Tongue (tissue), 2 donors: ENCODE data around the gene LENG9. TPM values are rescaled to one million over a fixed set of nuclear protein-coding genes. Genes with fewer than 3 reads are reported as not detected.

Source experiments
- DNase-seq: peaks from one replicate; pipeline ENCODE4 v3.0.0-alpha.2; 2015
- total RNA-seq: library from RNA; depleted of rRNA; stranded (reverse); fragments of >200 nt; gene quantifications from one replicate; pipeline ENCODE4 v1.2.3, GENCODE V29; 2014

LENG9 gene
- total RNA-seq, 1 donor from 2014 or later = 3.6 TPM

DNA sequence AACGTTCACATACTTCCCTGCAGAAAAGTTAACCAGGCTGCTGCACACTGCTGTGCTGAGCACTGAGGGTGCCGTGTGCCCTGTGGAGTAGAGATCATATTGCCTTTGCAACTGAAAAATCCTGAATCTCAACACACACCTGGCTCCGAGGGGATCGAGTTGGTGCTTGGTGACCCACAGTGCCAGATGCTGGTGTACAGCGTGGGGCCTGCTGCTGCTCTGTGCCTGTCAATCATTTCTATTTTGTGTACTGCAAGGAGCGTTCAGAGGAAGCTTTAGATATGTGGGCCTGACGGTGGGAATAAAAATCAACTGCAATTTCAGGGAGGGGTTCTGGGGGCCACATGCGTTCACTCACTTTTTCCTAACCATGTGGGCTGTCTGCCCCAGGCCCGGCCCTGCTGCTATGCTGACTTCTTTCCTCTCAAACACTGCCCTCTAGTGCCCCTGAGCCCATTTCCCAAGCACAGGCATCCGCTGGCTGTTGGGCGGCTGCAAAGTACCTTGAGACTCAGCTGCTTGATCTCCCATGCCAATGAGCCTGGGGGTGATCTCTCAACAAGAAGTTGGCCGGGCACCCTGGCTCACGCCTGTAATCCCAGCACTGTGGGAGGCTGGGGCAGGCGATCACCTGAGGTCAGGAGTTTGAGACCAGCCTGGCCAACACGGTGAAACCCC is 24.3 kb downstream of the LENG9 start:
- peak; percentile 63 for DNase-seq

DNA sequence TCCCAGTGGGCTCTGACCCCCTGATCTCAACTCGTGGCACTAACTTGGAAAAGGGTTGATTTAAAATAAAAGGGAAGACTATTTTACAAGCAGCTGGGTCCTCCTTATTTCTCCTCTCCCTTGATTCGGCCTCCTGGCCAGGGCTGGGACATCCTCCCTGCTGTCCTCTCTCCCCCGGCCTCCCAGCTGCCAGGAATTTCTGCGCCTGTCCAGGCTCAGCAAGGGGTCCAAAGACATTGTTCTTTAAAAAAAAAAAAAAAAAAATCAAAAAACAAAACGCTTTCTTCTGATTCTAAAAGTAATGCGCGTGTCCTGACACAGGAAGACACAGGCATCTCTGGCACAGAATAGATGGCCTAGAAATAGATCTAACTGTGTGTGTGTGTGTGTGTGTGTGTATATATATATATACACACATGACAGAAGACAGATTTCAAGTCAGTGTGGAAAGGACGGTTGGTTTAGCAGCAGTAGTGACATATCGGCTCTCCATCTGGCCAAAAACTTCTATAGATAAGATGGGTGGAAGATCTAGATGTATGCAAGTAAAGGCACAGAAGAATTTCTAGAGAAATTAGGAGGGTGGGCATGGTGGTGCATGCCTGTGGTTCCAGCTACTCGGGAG is 26.8 kb downstream of the LENG9 start:
- DNase-seq = peak; percentile 36

- DNase-seq = no peak
These were observed 27.5 kb downstream of the LENG9 start for GRCh38 chr19:54436031-54436523.

DNA sequence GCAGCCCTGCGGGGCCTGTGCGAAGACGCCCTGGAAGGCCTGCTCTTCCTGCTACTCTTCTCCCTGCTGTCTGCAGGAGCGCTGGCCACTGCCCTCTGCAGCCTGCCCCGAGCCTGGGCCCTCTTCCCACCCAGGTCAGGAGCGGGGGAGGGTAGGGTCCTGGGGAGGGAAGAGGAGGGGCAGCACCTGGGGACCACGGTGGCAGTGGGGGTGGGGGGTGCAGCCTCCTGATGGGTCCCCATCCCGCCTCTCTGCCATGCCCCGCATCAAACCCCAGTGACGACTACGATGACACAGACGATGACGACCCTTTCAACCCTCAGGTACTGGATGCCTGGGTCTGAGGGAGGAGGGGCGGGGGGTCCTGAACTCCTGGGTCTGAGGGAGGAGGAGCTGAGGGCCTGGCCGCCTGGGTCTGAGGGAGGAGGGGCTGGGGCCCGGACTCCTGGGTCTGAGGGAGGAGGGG is 28.0 kb downstream of the LENG9 start:
- no peak for DNase-seq

DNA sequence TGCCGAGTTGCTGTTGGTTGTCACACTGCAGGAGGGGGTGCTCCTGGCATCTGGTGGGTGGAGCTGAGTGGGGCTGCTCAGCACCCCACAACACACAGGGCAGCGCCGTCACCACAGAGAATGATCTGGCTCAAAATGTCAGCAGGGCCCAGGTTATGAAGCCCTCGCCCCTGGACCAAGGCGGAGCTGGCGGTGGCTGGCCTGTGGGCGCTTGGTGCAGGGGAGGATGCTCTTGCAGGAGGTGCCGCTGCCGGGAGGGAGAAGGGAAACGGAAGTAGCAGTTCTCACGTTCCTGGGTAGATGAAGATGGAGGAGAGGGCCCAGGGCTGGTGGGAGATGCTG is 28.7 kb downstream of the LENG9 start:
- no peak for DNase-seq

GRCh38 chr19:54434112-54434872 is 29.3 kb downstream of the LENG9 start:
- no peak for DNase-seq

GRCh38 chr19:54433697-54434096 is 29.9 kb downstream of the LENG9 start:
- DNase-seq = no peak

DNA sequence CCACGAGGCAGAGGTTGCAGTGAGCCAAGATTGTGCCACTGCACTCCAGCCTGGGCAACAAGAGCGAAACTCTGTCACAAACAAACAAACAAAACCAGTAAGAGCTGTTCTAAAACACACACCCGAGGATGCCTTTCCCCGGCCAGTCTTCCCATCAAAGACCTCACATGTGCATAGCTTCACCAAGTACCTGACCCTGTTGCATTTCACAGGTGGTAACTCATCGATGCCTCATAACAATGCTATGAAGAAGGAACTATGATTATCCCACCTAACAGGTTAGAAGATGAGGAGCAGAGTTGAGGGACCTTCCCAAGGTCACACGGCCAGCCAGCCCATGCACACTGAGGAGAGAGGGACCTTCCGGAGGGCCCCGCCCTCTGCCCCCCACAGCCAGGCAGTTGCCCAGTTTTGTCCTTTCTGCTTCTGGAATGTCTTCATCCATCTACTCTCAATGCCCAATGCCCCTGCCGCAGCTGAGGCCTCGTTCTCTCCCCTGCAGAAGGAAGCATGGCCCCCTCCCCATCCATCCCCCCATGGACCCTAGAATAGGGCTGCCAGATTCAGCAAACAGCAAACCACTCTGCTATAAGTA is 31.3 kb downstream of the LENG9 start:
- no peak for DNase-seq

- DNase-seq = no peak
These were observed 32.2 kb downstream of the LENG9 start for GRCh38 chr19:54431255-54431838.

DNA sequence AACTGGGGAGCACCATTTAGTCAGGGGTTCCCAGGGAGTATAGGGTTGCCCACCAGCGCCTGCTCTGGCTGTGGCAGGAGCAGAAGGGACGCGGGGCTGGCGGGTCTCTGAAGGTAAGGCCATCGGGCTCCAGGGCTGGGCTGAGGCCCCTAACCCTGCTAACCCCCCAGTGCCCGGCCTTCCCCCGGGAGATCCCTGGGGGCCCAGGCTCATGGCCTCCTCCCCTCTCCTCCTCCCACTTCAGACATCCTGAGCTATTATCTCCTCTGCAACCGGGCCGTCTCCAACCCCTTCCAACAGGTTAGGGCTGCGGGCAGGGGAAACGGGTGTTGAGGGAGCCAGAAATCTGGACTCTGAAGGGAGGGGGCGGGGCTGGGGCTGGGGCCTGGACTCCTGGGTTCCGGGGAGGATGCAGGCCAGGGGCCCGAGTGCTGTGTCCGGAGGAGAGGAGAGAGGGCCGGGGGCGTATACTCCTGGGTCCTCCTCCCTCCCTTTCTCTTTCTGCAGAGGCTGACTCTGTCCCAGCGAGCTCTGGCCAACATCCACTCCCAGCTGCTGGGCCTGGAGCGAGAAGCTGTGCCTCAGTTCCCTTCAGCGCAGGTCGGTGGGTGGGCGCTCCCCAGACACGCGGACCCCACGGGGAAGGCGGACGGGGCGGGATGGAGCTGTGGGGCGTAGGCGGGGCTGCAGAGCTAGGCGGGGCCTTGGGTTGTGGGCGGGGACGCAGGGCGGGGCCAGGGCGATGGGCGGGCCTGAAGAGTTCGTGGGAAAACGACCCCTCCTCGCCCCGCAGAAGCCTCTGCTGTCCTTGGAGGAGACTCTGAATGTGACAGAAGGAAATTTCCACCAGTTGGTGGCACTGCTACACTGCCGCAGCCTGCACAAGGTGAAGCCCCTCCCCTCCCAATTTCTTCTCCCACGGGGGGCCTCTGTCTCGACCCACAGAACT is 33.0 kb downstream of the LENG9 start:
- DNase-seq = peak; percentile 73

DNA sequence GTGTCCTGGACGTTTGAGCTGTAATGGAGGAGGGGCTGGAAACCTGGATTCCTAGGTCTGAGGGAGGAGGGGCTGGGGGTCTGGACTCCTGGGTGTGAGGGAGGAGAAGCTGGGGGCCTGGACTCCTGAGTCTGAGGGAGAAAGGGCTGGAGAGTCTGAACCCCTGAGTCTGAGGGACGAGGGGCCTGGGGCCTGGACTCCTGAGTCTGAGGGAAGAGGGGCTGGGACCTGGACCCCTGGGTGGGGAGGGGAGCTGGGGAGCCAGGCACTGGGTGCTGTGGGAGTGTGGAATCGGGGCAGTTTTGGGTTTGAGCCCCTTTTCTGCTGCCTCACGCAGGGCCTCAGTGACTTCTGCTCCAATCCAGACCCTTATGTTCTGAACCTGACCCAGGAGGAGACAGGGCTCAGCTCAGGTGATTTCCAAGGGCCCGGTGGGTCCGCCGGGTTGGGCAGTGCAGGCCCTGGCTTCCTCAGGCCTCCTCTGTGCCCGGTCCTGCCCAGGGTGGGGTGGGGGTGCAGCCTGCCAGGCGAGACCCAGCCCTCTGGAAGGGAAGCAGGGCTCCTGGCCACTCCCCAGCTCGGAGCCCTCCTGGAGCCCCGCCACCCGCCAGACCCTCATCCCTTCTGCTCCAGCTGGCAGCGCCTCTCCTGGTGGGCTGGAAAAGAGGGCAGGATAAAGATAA is 33.9 kb downstream of the LENG9 start:
- DNase-seq = no peak

DNA sequence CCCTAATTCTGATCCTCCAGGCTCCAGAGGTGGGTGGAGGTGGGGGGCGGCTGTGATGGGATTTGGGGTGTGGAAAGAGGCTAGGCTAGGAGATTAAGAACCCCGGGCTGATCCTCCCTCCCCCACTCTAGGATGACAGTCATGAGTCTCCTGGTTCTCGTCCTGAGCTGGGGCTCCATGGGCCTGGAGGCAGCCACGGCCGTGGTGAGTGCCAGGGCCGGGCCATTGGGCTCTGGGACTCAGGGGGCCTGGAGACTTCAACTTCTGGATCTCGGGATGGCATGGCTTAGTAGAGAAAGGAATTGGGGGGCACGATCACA is 34.4 kb downstream of the LENG9 start:
- DNase-seq = no peak

DNA sequence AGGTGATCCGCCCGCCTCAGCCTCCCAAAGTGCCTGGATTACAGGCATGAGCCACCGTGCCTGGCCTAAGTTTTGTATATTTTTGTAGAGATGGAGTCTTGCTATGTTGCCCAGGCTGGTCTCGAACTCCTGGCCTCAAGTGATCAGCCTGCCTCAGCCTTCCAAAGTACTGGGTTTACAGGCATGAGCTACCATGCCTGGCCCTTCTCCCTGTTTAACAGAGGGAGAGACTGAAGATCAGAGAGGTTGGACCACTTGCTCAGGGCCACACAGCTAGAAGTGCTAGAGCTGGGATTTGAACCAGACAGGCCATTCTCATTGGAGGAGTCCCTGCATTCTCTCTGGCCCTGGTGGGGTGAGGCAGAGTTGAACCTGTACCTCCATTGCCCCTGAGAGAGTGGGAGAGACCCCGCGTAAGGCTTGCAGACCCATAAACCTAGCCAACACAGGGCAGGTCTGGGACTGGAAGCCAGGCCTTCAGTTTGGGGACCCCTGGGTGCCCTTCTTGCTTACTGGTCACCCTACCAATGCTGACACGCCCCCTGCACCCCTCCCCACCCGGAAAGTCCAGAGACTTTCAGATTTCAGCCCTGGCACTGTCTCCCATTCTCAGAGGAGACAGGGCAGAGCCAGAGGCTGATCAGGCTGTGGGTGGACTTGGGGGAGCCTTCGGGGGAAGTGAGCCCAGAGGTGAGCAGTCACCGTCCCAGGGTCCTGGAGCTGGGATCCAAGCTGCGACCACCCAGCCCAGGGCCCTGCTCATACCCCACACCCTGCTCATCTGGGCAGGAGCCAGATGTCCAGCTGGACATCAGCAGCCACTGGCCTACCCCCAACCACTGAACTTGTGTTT is 35.0 kb downstream of the LENG9 start:
- DNase-seq = no peak

DNA sequence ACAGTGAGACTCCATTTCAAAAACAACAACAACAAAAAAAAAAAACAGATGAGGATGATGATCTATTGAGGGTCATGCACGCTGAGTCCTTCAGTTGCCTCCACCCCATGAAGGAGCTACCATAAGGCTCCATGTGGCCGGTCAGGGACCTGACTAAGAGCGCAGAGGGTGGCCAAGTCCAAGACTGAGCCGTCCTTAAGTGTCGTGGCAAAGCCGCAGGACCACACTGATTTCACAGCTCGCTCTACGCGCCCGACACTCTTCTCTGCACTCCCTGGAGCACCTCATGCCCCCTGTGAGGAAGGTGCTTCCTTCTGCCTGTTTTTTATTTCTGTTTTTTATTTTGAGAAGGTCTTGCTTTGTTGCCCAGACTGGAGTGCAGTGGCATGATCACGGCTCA is 36.0 kb downstream of the LENG9 start:
- no peak for DNase-seq

- DNase-seq = no peak
These were observed 37.2 kb downstream of the LENG9 start for GRCh38 chr19:54426291-54426931.

DNA sequence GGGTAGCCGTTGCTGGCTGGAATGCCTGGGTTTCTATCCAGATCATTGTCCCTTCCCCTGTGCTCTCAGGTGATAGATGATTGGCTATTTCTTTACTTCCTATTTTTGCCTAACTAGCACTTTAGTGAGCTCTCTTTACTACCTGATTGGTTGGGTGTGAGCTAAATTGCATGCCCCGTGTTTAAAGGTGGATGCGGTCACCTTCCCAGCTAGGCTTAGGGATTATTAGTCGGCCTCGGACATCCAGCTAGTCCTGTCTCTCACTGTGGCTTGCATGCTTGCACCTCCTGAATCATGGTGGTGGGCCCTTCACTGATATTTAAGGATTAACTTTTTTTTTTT is 38.2 kb downstream of the LENG9 start:
- no peak for DNase-seq

GRCh38 chr19:54424660-54425381 is 38.8 kb downstream of the LENG9 start:
- DNase-seq = no peak

DNA sequence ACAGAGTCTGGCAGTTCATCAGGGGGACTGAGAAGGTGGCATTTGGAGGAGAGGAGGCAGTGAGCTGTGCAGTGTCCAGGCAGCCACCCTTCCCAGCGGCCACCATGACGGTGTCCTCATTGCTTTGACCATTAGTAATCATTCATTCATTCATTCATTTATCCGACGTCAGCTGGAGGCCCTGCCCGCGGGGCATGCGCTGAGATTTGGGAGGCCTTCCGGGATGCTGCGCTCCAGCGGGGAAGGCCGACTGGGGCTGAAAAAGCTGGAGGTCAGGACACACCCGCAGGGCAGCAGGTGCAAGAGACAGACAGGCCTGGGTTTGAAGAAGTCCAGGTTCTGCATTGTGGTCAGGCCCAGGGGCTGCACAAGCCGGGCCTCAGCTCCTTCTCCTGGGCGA is 39.4 kb downstream of the LENG9 start:
- no peak for DNase-seq

- DNase-seq = no peak
These were observed 41.4 kb downstream of the LENG9 start for GRCh38 chr19:54422136-54422535.
